WI38 (cell line): ENCODE results near the gene PHYKPL.

ENCODE experiments used
- H3K4me3 ChIP-seq: 2 replicates; pipeline ENCODE4 v1.5.1; 2011; ENCODE audit warnings: low read depth, mild to moderate bottlenecking, control low read depth, low read length
- CTCF ChIP-seq: IDR thresholded peaks from 2 replicates; pipeline ENCODE4 v1.5.1; 2012; ENCODE audit warnings: low read depth, mild to moderate bottlenecking, control low read depth, low read length

The PHYKPL gene

GRCh38 chr5:178278358-178279023, 45.9 kb upstream of the PHYKPL start:
- no peak for TF ChIP-seq CTCF
- no peak overlapping the region for H3K4me3 ChIP-seq

GRCh38 chr5:178277866-178278265, 45.3 kb upstream of the PHYKPL start:
- no peak overlapping the region for H3K4me3 ChIP-seq
- no peak for TF ChIP-seq CTCF

GRCh38 chr5:178277346-178277745, 44.7 kb upstream of the PHYKPL start:
- TF ChIP-seq CTCF = no peak

GRCh38 chr5:178274781-178275537, 42.4 kb upstream of the PHYKPL start:
- TF ChIP-seq CTCF = no peak
- no peak overlapping the region for H3K4me3 ChIP-seq

More at GRCh38 chr5:178277346-178277745, 44.7 kb upstream of the PHYKPL start:
- H3K4me3 ChIP-seq = no peak overlapping the region

GRCh38 chr5:178273665-178274541, 41.3 kb upstream of the PHYKPL start:
- TF ChIP-seq CTCF = no peak
- no peak overlapping the region for H3K4me3 ChIP-seq

GRCh38 chr5:178273041-178273440, 40.4 kb upstream of the PHYKPL start:
- TF ChIP-seq CTCF = no peak
- H3K4me3 ChIP-seq = no peak overlapping the region
